NCI-H2107 treated with DMSO at 0.1 percent for 48 hours (cell line): Measurements from ENCODE around the gene KIF13A.
"Not testable (repeated sequence)": the region's sequence is repeated elsewhere in the genome, so short reads cannot be mapped to it uniquely, and the experiment has no call there.

Experiments
- DNase-seq: peaks from one replicate; lab custom pipeline; 2025; ENCODE audit not compliant: unreplicated experiment; lab: John Stamatoyannopoulos, UW

Gene KIF13A

DNA sequence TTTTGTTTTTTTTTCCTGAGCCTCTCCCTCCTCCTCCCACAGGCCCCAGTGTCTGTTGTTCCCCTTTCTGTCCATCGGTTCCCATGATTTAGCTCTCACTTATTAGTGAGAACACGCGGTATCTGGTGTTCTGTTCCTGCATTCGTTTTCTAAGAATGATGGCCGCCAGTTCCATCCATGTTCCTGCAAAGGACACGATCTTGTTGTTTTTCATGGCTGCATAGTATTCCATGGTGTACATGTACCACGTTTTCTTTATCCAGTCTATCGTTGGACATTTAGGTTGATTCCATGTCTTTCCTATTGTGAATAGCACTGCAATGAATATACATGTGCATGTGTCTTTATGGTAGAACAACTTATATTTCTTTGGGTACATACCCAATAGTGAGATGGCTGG, 175.1 kb downstream of the KIF13A start:
- no peak for DNase-seq

DNA sequence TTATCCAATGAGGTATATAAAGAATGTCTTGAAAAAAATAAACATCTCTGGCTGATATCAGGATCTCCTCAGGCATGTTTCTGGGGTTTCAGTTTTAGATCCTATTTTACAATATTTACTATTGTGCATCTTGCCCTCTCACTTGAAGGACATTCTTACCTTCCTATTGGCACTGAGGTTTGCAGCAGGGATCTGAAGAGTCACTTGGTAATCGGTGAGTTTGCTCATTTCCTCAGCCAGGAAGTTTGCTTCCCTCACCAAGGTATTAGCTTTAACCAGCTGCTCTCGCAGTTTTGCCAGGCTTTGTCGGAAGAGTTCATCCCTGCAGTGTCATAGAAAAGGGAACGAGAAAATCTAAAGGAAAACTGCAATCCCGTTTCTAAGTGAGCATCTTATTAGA, 178.8 kb downstream of the KIF13A start:
- no peak for DNase-seq

DNA sequence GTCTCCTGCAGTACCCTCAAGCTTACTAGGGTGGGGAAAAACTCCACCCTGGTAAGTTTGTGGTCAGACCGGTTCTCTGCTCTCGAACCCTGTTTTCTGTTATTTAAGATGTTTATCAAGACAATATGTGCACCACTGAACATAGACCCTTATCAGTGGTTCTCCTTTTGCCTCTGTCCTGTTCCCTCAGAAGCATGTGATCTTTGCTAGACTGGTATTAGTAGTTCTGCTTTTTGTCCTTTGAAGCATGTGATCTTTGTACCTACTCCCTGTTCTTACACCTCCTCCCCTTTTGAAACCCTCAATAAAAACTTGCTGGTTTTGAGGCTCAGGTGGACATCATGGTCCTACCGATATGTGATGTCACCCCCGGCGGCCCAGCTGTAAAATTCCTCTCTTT, 180.0 kb downstream of the KIF13A start:
- not testable (repeated sequence) for DNase-seq

DNA sequence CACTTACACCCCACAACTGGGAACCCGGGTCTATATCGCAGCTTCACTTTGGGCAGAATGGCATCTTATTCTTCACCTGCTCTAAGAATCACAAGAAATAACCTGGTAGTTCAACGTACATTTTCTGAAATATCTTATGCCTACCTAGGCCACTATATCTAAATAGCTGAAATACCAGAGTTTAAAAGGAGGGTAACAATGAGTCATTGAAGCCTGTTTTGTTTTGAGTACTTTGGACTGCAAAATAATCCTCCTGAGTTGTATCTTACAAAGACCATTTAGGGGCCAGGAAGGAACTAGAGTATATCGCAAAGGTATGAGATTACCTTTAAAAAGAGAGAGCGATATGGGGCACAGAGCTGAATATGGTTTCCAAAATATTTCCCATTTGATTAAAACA, 184.0 kb downstream of the KIF13A start:
- no peak for DNase-seq

DNA sequence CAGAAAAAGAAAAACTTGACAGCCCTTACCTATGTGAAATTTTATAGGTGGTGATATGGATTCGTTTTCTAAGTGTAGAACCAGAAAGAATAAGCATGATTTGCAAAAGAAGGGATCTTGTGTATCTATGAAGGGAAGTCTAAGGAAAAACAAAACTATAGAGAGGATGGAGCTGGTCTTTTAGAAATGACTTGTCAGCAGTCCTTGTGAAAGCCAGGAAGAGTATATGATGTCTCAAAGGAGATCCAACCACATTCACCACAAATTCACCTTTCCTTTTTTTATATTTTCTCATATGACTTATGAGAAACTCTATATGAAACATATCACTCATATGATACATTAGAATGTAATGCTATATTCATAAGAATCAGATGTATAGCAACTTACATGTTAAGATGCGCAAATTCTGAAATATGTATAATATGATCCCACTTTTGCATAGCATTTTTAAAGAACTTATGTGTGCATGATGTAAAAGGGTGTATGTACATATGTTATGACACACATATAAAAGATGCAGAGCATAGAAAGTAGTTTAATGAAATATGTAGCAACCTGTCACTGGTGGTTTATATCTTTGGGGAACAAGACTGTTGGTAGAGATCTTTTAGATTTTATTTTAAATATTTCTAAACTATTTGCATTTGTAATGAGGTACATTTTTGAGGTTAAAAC, 188.8 kb downstream of the KIF13A start:
- no peak for DNase-seq

DNA sequence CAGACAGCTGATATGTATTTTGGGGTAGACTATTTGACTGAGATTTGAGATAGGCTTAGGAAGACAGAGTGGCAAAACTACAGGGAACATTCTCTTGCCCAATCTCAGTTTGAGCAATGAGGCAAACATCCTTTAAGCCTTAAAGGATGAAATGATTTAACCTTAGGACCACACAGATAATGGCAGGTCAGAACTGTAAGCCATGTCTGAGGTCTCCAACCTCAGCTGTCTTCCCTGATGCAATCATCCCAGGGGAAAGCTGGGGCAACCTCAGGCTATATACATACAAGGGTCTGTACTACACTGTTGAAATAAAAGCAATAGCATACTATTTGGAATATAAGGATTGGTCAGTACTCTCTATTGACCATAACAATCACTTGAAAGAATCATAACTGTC, 196.9 kb downstream of the KIF13A start:
- DNase-seq = no peak

- DNase-seq = no peak
Observed at GRCh38 chr6:17785094-17785787, 202.2 kb downstream of the KIF13A start.

GRCh38 chr6:17780061-17780460, 207.4 kb downstream of the KIF13A start:
- no peak for DNase-seq

GRCh38 chr6:17771609-17772008, 215.8 kb downstream of the KIF13A start:
- DNase-seq = no peak

- no peak for DNase-seq
Observed at GRCh38 chr6:17768881-17769280, 218.6 kb downstream of the KIF13A start.

DNA sequence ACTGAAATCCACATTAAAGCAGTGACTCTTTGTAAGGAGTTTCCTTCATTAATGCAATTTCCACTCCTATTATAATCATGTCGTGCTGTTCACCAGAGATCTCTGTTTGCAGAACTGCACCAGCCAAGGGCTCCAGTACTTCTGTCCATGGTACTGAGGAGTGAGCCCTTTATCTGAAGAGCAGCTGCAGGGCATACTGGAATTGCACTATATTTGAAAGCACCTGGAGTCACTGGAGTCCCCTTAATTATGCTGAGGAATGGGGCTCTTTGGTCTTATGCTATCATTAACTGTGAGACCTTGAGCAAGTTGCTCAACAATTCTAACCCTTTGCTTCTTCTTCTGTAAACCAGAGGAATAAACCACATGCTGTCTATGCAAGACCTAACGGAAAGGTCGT, 219.0 kb downstream of the KIF13A start:
- no peak for DNase-seq

- DNase-seq = no peak
Observed at GRCh38 chr6:17762651-17763050, 224.8 kb downstream of the KIF13A start.

DNA sequence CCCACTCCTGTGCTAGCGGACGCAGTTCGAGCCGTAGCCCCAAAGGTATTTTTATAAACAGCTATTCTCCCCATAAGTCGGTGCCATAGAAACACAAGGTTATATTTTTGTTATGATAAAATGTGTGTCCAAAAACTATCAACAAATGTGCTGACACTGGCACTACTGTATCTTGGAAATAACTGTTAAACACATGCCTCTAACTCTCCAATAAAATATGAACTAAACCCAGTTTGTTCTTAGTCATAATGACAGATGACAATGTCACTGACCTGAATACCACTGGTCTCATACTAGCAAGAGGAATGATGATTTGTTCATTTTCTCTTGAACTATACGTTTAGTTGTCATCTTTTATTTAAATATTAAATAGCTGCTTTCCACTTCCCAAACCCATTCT, 229.3 kb downstream of the KIF13A start:
- no peak for DNase-seq

DNA sequence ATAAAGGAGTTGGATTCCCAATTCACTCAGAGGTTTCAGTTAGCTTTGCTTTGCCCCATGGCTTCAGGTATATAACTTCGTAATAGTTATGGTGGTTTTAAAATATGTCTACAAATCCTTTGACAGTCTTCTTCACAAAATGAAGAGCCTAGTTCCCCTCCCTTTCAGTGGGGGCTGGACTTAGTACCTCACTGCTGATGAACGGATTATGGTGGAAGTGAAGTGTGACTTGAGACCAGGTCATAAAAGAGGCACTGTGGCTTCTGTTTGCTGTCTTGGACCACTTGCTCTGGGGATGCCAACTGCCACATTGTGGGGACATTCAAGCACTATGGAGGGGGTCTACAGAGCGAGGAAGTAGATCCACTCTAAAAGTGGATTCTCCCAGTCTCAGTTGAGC, 233.2 kb downstream of the KIF13A start:
- DNase-seq = no peak

GRCh38 chr6:17745324-17745723, 242.1 kb downstream of the KIF13A start:
- DNase-seq = not testable (repeated sequence)

- not testable (repeated sequence) for DNase-seq
Observed at GRCh38 chr6:17744757-17745308, 242.6 kb downstream of the KIF13A start.

DNA sequence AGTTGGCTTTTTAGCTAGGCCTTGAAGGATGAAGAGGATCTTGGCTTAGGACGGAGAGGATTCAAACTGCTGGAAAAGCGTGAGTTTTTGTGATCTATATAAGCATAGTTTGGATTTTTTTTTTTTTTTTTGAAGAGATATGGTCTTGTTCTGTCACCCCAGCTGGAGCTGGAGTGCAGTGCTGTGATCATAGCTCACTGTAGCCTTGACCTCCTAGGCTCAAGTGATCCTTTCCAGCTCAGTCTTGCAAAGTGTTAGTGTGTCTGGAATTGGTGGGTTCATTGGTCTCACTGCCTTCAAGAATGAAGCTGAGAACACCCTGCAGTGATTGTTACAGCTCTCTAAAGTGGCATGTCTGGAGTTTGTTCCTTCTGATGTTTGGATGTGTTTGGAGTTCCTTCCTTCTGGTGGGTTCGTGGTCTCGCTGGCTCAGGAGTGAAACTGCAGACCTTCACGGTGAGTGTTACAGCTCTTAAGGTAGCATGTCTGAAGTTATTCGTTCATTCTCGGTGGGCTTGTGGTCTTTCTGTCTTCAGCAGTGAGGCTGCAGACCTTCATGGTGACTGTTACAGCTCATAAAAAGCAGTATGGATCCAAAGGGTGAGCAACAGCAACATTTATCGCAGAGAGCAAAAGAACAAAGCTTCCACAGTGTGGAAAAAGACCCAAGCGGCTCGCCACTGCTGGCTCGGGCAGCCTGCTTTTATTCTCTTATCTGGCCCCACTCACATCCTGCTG, 243.2 kb downstream of the KIF13A start:
- no peak for DNase-seq

GRCh38 chr6:17741507-17741906, 245.9 kb downstream of the KIF13A start:
- no peak for DNase-seq

GRCh38 chr6:17740559-17741220, 246.7 kb downstream of the KIF13A start:
- DNase-seq = peak; percentile 92

- no peak for DNase-seq
Observed at GRCh38 chr6:17737704-17738252, 249.7 kb downstream of the KIF13A start.

DNA sequence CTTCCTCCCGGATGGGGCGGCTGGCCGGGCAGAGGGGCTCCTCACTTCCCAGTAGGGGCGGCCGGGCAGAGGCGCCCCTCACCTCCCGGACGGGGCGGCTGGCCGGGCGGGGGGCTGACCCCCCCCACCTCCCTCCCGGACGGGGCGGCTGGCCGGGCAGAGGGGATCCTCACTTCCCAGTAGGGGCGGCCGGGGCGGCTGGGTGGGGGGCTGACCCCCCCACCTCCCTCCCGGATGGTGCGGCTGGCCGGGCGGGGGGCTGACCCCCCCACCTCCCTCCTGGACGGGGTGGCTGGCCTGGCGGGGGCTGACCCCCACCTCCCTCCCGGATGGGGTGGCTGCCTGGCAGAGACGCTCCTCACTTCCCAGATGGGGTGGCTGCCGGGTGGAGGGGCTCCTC, 252.1 kb downstream of the KIF13A start:
- not testable (repeated sequence) for DNase-seq
